ENCODE results near the gene TAS2R43.

- TF ChIP-seq JUND (IDR thresholded peaks at IDR 0.05; ENCODE audit: low read length) (no peak), ZNF274 (IDR thresholded peaks at IDR 0.05; ENCODE audit: borderline replicate concordance, extremely low read depth, low read length) (no peak)
These were observed 2.9 kb downstream of the TAS2R43 start for GRCh38 chr12:11089246-11089645.

All from H1 (cell line).